WTC11 (cell line): ENCODE data around the gene RPP40. TPM values are rescaled to one million over a fixed set of nuclear protein-coding genes. Genes with fewer than 3 reads are reported as not detected.

Experiments used
- ATAC-seq: fragments of 200-7000 bp; cut with Tn5 transposase; 2 replicates; pipeline ENCODE4 v1.10.0; 2021; ENCODE audit warnings: mild to moderate bottlenecking, moderate library complexity
- CTCF ChIA-PET: fragments of 300-600 bp; sonication (Branson Sonifier 250); formaldehyde crosslinking; loops from one replicate; lab custom pipeline; 2021; ENCODE audit warnings: antibody characterized with exemption; lab: Charles Lee
- POLR2A ChIA-PET: fragments of 350-600 bp; sonication (Branson Sonifier 250); formaldehyde crosslinking; loops from one replicate; lab custom pipeline; 2021; ENCODE audit warnings: antibody characterized with exemption; lab: Charles Lee
- DNase-seq: peaks from one replicate; pipeline ENCODE4 v3.0.0; 2021; ENCODE audit warnings: low spot score
- H3K27ac Mint-ChIP-seq: 2 replicates; pipeline ENCODE4 v1.8.0; 2021; ENCODE audit warnings: mixed read lengths
- H3K27me3 Mint-ChIP-seq: 2 replicates; pipeline ENCODE4 v1.8.0; 2021; ENCODE audit warnings: low read depth, mild to moderate bottlenecking, moderate library complexity, mixed read lengths
- H3K36me3 Mint-ChIP-seq: 2 replicates; pipeline ENCODE4 v1.8.0; 2021; ENCODE audit warnings: mixed read lengths
- H3K4me1 Mint-ChIP-seq: 2 replicates; pipeline ENCODE4 v1.8.0; 2022; ENCODE audit warnings: mixed read lengths
- H3K4me3 Mint-ChIP-seq: 2 replicates; pipeline ENCODE4 v1.8.0; 2021; ENCODE audit warnings: mild to moderate bottlenecking, moderate library complexity, mixed read lengths
- H3K9me3 Mint-ChIP-seq: 2 replicates; pipeline ENCODE4 v1.8.0; 2021; ENCODE audit warnings: mixed read lengths
- ETV6 ChIP-seq: sonication (generic); formaldehyde crosslinking; IDR thresholded peaks from 2 replicates; pipeline ENCODE4 v1.8.1; 2022; ENCODE audit warnings: mild to moderate bottlenecking, missing genetic modification reagents
- FOXP1 ChIP-seq: sonication (generic); formaldehyde crosslinking; IDR thresholded peaks from 2 replicates; pipeline ENCODE4 v1.8.0; 2022; ENCODE audit warnings: missing genetic modification reagents, mild to moderate bottlenecking, moderate library complexity, borderline replicate concordance
- HMGA2 ChIP-seq: fragments of 250-450 bp; sonication (Bioruptor Pico); IDR thresholded peaks from 2 replicates; pipeline ENCODE4 v1.4.0; 2021; ENCODE audit warnings: mild to moderate bottlenecking, moderate library complexity
- JUN ChIP-seq: sonication (generic); formaldehyde crosslinking; IDR thresholded peaks from 2 replicates; pipeline ENCODE4 v1.8.0; 2023; ENCODE audit warnings: mild to moderate bottlenecking, missing genetic modification reagents
- NFATC4 ChIP-seq: fragments of 250-450 bp; sonication (Bioruptor Pico); IDR thresholded peaks from 2 replicates; pipeline ENCODE4 v1.9.0; 2021; ENCODE audit warnings: mild to moderate bottlenecking
- NR3C1 ChIP-seq: sonication (generic); formaldehyde crosslinking; conservative IDR thresholded peaks from 2 replicates; pipeline ENCODE4 v1.8.1; 2023; ENCODE audit warnings: low read depth, mild to moderate bottlenecking, missing genetic modification reagents
- OVOL2 ChIP-seq: fragments of 250-450 bp; sonication (Bioruptor Pico); IDR thresholded peaks from 2 replicates; pipeline ENCODE4 v1.9.0; 2021; ENCODE audit warnings: mild to moderate bottlenecking, borderline replicate concordance
- SP1 ChIP-seq: sonication (generic); formaldehyde crosslinking; conservative IDR thresholded peaks from 2 replicates; pipeline ENCODE4 v1.8.1; 2022; ENCODE audit warnings: missing genetic modification reagents
- STAT6 ChIP-seq: sonication (generic); formaldehyde crosslinking; conservative IDR thresholded peaks from 2 replicates; pipeline ENCODE4 v1.8.1; 2023; ENCODE audit warnings: mild to moderate bottlenecking, low read depth, missing genetic modification reagents, moderate library complexity
- TCF7 ChIP-seq: sonication (generic); formaldehyde crosslinking; IDR thresholded peaks from 2 replicates; pipeline ENCODE4 v1.8.0; 2022; ENCODE audit warnings: mild to moderate bottlenecking, low read depth, missing genetic modification reagents, moderate library complexity
- TEAD1 ChIP-seq: sonication (generic); formaldehyde crosslinking; IDR thresholded peaks from 2 replicates; pipeline ENCODE4 v1.8.0; 2022; ENCODE audit warnings: mild to moderate bottlenecking, missing genetic modification reagents
- TEAD4 ChIP-seq: sonication (generic); formaldehyde crosslinking; IDR thresholded peaks from 2 replicates; pipeline ENCODE4 v1.8.0; 2022; ENCODE audit warnings: mild to moderate bottlenecking, missing genetic modification reagents
- TP53 ChIP-seq: sonication (generic); formaldehyde crosslinking; IDR thresholded peaks from 2 replicates; pipeline ENCODE4 v1.8.1; 2023; ENCODE audit warnings: mild to moderate bottlenecking, missing genetic modification reagents
- USF1 ChIP-seq: sonication (generic); formaldehyde crosslinking; IDR thresholded peaks from 2 replicates; pipeline ENCODE4 v1.8.0; 2022; ENCODE audit warnings: mild to moderate bottlenecking, missing genetic modification reagents
- ZBTB43 ChIP-seq: sonication (generic); formaldehyde crosslinking; IDR thresholded peaks from 2 replicates; pipeline ENCODE4 v1.8.1; 2023; ENCODE audit warnings: mild to moderate bottlenecking, missing genetic modification reagents
- ZNF232 ChIP-seq: sonication (generic); formaldehyde crosslinking; IDR thresholded peaks from 2 replicates; pipeline ENCODE4 v1.8.0; 2022; ENCODE audit warnings: mild to moderate bottlenecking, missing genetic modification reagents
- ZNF317 ChIP-seq: sonication (generic); formaldehyde crosslinking; IDR thresholded peaks from 2 replicates; pipeline ENCODE4 v1.8.1; 2023; ENCODE audit warnings: low read depth, mild to moderate bottlenecking, moderate library complexity, missing genetic modification reagents, borderline replicate concordance
- total RNA-seq: library from RNA; stranded (reverse); gene quantifications from 3 replicates; pipeline ENCODE4 v1.2.3, GENCODE V29; 2021
- TF ChIP-seq, protein P1 (sequence below): sonication (generic); formaldehyde crosslinking; IDR thresholded peaks from 2 replicates; pipeline ENCODE4 v1.8.0; 2022; ENCODE audit warnings: mild to moderate bottlenecking, missing genetic modification reagents
- TF ChIP-seq, protein P2 (sequence below): sonication (generic); formaldehyde crosslinking; IDR thresholded peaks from 2 replicates; pipeline ENCODE4 v1.8.1; 2023; ENCODE audit warnings: mild to moderate bottlenecking, moderate library complexity, missing genetic modification reagents
- TF ChIP-seq, protein P3 (sequence below): sonication (generic); formaldehyde crosslinking; IDR thresholded peaks from 2 replicates; pipeline ENCODE4 v1.8.0; 2023; ENCODE audit warnings: missing genetic modification reagents
- TF ChIP-seq, protein P4 (sequence below): sonication (generic); formaldehyde crosslinking; IDR thresholded peaks from 2 replicates; pipeline ENCODE4 v1.8.1; 2022; ENCODE audit warnings: low read depth, mild to moderate bottlenecking, moderate library complexity, missing genetic modification reagents, borderline replicate concordance

The RPP40 gene
- total RNA-seq, 1 experiment from 2014 or later: 12.2 TPM

DNA sequence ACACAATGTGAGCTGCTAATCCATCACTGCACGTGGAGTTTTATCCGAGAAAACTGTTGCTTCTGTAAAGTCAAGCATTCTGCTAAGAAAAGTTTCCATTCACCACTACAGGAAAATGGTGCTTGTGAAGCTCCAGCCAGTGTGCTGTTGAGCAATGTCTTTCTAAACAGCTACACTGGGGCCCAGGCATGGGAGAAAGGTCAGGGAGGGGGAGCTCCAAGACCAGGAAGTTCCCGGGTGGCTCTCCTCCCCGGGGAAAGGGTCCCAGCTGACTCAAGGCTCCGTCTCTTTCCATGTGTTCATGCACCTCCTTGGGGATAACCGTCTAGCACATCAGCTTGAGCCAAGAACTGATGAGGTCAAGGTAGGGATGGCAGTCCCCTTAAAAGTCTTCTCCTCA lies 20.5 kb downstream of the RPP40 start:
- Mint-ChIP-seq H3K36me3 (peaks cover 5% of the 10 kb centered on the region), H3K4me1 (peaks cover 14% of the 10 kb centered on the region), H3K4me3 (no peak overlapping the region), H3K27me3 (no peaks in the 10 kb centered on the region; the same call in 1 of the 2 replicates), H3K27ac (no peak overlapping the region), H3K9me3 (peaks cover 27% of the 10 kb centered on the region)
- TF ChIP-seq ZNF317 (CRISPR knock-in tag) (no peak), HMGA2 (CRISPR knock-in tag) (no peak)
- ChIA-PET POLR2A (interaction anchor here (1.1 kb wide), 1 partner anchor 9 kb away, joined by 4 read pairs; no protein-coding TSS in a partner anchor), CTCF (interaction anchor here (0.9 to 1.3 kb wide), 3 partner anchors 13 to 47 kb away, joined by 4 to 6 read pairs (median 5); no protein-coding TSS in a partner anchor)
- ATAC-seq (no peak), DNase-seq (no peak)

DNA sequence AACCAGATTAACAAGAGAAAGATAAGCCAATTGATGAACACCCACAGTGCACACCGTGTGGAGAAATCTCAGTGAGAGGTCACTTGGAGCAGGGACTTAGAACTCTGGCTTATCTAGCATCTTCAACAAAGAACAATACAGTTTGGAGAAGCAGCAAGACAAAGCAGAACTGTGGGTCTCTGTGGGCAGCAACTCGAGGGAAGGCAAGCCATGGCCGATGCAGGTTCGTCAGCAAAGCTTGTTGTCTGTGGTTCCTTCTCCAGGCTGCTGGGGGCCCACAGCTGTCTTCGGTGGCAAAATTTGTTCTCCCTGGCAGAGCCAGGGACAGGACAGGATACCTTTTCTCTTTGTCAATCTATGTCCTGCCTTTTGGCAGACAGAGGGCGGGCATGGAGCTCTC lies 22.1 kb downstream of the RPP40 start:
- TF ChIP-seq ZNF232 (CRISPR knock-in tag) (no peak), TP53 (no peak), JUN (CRISPR knock-in tag) (no peak), SP1 (CRISPR knock-in tag) (no peak), FOXP1 (no peak)
- TF ChIP-seq, protein P1, sequence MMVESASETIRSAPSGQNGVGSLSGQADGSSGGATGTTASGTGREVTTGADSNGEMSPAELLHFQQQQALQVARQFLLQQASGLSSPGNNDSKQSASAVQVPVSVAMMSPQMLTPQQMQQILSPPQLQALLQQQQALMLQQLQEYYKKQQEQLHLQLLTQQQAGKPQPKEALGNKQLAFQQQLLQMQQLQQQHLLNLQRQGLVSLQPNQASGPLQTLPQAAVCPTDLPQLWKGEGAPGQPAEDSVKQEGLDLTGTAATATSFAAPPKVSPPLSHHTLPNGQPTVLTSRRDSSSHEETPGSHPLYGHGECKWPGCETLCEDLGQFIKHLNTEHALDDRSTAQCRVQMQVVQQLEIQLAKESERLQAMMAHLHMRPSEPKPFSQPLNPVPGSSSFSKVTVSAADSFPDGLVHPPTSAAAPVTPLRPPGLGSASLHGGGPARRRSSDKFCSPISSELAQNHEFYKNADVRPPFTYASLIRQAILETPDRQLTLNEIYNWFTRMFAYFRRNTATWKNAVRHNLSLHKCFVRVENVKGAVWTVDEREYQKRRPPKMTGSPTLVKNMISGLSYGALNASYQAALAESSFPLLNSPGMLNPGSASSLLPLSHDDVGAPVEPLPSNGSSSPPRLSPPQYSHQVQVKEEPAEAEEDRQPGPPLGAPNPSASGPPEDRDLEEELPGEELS: no peak
- ATAC-seq: no peak
- H3K36me3 Mint-ChIP-seq: peaks cover 5% of the 10 kb centered on the region
- H3K27me3 Mint-ChIP-seq: no peaks in the 10 kb centered on the region
- ChIA-PET CTCF (interaction anchor here (1.0 to 1.3 kb wide), 3 partner anchors 21 to 44 kb away, joined by 3 to 5 read pairs (median 3); no protein-coding TSS in a partner anchor), POLR2A (no interaction called here)
- H3K27ac Mint-ChIP-seq: no peak overlapping the region
- peaks cover 14% of the 10 kb centered on the region for H3K4me1 Mint-ChIP-seq
- no peak for DNase-seq
- H3K4me3 Mint-ChIP-seq: no peak overlapping the region
- peaks cover 25% of the 10 kb centered on the region for H3K9me3 Mint-ChIP-seq

GRCh38 chr6:4979426-4979825 lies 24.4 kb downstream of the RPP40 start:
- peaks cover 10% of the 10 kb centered on the region for H3K4me1 Mint-ChIP-seq
- ChIA-PET CTCF (interaction anchor here (1.1 kb wide), 1 partner anchor 51 kb away, joined by 4 read pairs; no protein-coding TSS in a partner anchor), POLR2A (no interaction called here)
- no peak overlapping the region for H3K4me3 Mint-ChIP-seq
- no peak overlapping the region for H3K27ac Mint-ChIP-seq
- ATAC-seq (no peak), DNase-seq (no peak)
- peaks cover 25% of the 10 kb centered on the region for H3K9me3 Mint-ChIP-seq
- no peaks in the 10 kb centered on the region for H3K27me3 Mint-ChIP-seq
- peaks cover 12% of the 10 kb centered on the region for H3K36me3 Mint-ChIP-seq
- TF ChIP-seq, protein P2, sequence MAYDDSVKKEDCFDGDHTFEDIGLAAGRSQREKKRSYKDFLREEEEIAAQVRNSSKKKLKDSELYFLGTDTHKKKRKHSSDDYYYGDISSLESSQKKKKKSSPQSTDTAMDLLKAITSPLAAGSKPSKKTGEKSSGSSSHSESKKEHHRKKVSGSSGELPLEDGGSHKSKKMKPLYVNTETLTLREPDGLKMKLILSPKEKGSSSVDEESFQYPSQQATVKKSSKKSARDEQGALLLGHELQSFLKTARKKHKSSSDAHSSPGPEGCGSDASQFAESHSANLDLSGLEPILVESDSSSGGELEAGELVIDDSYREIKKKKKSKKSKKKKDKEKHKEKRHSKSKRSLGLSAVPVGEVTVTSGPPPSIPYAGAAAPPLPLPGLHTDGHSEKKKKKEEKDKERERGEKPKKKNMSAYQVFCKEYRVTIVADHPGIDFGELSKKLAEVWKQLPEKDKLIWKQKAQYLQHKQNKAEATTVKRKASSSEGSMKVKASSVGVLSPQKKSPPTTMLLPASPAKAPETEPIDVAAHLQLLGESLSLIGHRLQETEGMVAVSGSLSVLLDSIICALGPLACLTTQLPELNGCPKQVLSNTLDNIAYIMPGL (CRISPR knock-in tag): no peak
- TF ChIP-seq ZNF232 (CRISPR knock-in tag): no peak
- TF ChIP-seq, protein P3, sequence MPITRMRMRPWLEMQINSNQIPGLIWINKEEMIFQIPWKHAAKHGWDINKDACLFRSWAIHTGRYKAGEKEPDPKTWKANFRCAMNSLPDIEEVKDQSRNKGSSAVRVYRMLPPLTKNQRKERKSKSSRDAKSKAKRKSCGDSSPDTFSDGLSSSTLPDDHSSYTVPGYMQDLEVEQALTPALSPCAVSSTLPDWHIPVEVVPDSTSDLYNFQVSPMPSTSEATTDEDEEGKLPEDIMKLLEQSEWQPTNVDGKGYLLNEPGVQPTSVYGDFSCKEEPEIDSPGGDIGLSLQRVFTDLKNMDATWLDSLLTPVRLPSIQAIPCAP: no peak
- TF ChIP-seq USF1 (CRISPR knock-in tag): no peak
- no peak for TF ChIP-seq ZNF317 (CRISPR knock-in tag)
- no peak for TF ChIP-seq TEAD4 (CRISPR knock-in tag)
- no peak for TF ChIP-seq TCF7 (CRISPR knock-in tag)
- TF ChIP-seq NR3C1 (CRISPR knock-in tag): no peak
- TF ChIP-seq, protein P4, sequence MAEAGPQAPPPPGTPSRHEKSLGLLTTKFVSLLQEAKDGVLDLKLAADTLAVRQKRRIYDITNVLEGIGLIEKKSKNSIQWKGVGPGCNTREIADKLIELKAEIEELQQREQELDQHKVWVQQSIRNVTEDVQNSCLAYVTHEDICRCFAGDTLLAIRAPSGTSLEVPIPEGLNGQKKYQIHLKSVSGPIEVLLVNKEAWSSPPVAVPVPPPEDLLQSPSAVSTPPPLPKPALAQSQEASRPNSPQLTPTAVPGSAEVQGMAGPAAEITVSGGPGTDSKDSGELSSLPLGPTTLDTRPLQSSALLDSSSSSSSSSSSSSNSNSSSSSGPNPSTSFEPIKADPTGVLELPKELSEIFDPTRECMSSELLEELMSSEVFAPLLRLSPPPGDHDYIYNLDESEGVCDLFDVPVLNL: no peak
- TF ChIP-seq NFATC4: no peak
- no peak for TF ChIP-seq OVOL2 (CRISPR knock-in tag)
- no peak for TF ChIP-seq TEAD1
- no peak for TF ChIP-seq ZBTB43
- no peak for TF ChIP-seq ETV6 (CRISPR knock-in tag)
- no peak for TF ChIP-seq FOXP1
- no peak for TF ChIP-seq STAT6 (CRISPR knock-in tag)
